Prostate gland (tissue), 2 donors: Measurements from ENCODE around the gene FGD5.

ENCODE experiments used
- POLR2AphosphoS5 ChIP-seq: sonication (generic); formaldehyde crosslinking; IDR thresholded peaks from one replicate; pipeline ENCODE4 v1.6.1; 2017; ENCODE audit warnings: antibody characterized with exemption
- TF ChIP-seq, protein P1 (sequence below), 4 experiments: fragments of 200-600 bp in 2 of 4; fragments of 450-650 bp in 2 of 4; sonication (generic) in 2 of 4; IDR thresholded peaks; 1 replicate in 3 of 4; 2 replicates in 1 of 4; pipeline ENCODE4 v1.5.1; 2016 to 2019; ENCODE audit warnings: antibody characterized with exemption in 4 of 4, mild to moderate bottlenecking in 2 of 4, moderate library complexity in 2 of 4

DNA sequence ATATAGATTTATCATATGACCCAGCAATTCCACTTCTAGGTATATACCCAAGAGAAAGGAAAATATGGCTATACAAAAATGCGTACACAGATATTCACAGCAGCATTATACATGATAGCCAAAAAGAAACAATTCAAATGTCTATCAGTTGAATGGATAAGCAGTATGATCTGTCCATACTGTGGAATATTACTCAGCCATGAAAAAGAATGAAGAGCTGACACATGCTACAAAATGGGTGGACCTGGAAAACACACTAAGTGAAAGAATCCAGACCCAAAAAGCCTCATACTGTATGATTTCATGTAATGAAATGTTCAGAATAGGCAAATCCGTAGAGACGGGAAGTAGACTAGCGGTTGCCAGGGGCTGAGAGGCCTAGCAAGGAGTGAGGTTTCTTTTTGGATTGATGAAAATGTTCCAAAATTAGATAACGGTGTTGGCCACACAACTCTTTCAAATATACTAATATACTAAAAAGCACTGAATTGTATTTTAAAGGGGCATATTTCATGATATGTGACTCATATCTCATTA is 33.4 kb downstream of the FGD5 start:
- TF ChIP-seq, protein P1, sequence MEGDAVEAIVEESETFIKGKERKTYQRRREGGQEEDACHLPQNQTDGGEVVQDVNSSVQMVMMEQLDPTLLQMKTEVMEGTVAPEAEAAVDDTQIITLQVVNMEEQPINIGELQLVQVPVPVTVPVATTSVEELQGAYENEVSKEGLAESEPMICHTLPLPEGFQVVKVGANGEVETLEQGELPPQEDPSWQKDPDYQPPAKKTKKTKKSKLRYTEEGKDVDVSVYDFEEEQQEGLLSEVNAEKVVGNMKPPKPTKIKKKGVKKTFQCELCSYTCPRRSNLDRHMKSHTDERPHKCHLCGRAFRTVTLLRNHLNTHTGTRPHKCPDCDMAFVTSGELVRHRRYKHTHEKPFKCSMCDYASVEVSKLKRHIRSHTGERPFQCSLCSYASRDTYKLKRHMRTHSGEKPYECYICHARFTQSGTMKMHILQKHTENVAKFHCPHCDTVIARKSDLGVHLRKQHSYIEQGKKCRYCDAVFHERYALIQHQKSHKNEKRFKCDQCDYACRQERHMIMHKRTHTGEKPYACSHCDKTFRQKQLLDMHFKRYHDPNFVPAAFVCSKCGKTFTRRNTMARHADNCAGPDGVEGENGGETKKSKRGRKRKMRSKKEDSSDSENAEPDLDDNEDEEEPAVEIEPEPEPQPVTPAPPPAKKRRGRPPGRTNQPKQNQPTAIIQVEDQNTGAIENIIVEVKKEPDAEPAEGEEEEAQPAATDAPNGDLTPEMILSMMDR (IDR thresholded peaks at IDR 0.05): no peak
- TF ChIP-seq POLR2AphosphoS5: no peak
